Parathyroid adenoma (tissue), 2 donors: ENCODE data around the gene ARHGEF28.

ENCODE experiments used
- H2AFZ ChIP-seq: fragments of 300-600 bp; sonication (generic); one replicate; pipeline ENCODE4 v1.7.0; 2017; ENCODE audit warnings: antibody characterized with exemption, mild to moderate bottlenecking
- H3K27ac ChIP-seq: fragments of 300-600 bp; sonication (generic); one replicate; pipeline ENCODE4 v1.7.0; 2017
- H3K27me3 ChIP-seq: fragments of 300-600 bp; sonication (generic); one replicate; pipeline ENCODE4 v1.7.0; 2017; ENCODE audit warnings: low read length; ENCODE audit not compliant: control insufficient read depth, insufficient read depth
- H3K36me3 ChIP-seq: fragments of 300-600 bp; sonication (generic); one replicate; pipeline ENCODE4 v1.7.0; 2017; ENCODE audit warnings: low read length; ENCODE audit not compliant: control insufficient read depth, insufficient read depth
- H3K4me1 ChIP-seq: fragments of 300-600 bp; sonication (generic); one replicate; pipeline ENCODE4 v1.7.0; 2017; ENCODE audit warnings: control low read depth
- H3K4me2 ChIP-seq: fragments of 300-600 bp; sonication (generic); one replicate; pipeline ENCODE4 v1.7.0; 2017; ENCODE audit warnings: low read length
- H3K4me3 ChIP-seq: fragments of 300-600 bp; sonication (generic); one replicate; pipeline ENCODE4 v1.7.0; 2017; ENCODE audit warnings: low read depth, low read length
- H3K79me2 ChIP-seq: fragments of 300-600 bp; sonication (generic); one replicate; pipeline ENCODE4 v1.7.0; 2017; ENCODE audit warnings: control low read depth
- H3K9ac ChIP-seq: fragments of 300-600 bp; sonication (generic); one replicate; pipeline ENCODE4 v1.7.0; 2017; ENCODE audit warnings: mild to moderate bottlenecking
- H3K9me3 ChIP-seq: fragments of 300-600 bp; sonication (generic); one replicate; pipeline ENCODE4 v1.7.0; 2017; ENCODE audit warnings: low read length; ENCODE audit not compliant: control insufficient read depth
- TF ChIP-seq, protein P1 (sequence below): fragments of 300-600 bp; sonication (generic); IDR thresholded peaks from one replicate; pipeline ENCODE4 v1.7.0; 2017; ENCODE audit warnings: antibody characterized with exemption, mild to moderate bottlenecking
- donor health status: primary hyperparathyroidism.

Gene ARHGEF28

DNA sequence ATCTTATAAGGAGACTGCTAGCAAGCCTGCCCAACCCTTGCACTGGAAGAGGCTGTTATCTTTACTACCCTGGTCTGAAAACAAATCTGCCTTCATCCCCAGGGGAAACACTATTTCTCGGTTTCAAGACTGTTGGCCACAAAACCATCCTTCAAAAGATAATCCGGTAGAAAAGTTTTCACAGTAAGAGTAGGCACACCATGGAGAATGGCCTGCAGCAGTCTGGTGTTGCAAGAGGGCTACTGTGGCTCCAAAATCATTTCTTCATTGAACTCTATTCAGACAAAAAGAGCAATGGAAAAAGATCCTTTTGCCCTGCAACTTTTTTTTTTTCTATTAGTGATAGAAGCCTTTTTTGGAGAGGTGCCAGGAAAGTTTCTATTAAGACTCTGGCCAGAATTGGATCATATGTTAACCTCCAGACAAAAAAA is 163.9 kb downstream of the ARHGEF28 start:
- no peak overlapping the region for H3K9ac ChIP-seq
- no peak overlapping the region for H3K4me3 ChIP-seq
- H3K27me3 ChIP-seq = no peaks in the 10 kb centered on the region
- H3K36me3 ChIP-seq = no peaks in the 10 kb centered on the region
- no peak overlapping the region for H2AFZ ChIP-seq
- no peaks in the 10 kb centered on the region for H3K4me1 ChIP-seq
- H3K79me2 ChIP-seq = no peaks in the 10 kb centered on the region
- TF ChIP-seq, protein P1, sequence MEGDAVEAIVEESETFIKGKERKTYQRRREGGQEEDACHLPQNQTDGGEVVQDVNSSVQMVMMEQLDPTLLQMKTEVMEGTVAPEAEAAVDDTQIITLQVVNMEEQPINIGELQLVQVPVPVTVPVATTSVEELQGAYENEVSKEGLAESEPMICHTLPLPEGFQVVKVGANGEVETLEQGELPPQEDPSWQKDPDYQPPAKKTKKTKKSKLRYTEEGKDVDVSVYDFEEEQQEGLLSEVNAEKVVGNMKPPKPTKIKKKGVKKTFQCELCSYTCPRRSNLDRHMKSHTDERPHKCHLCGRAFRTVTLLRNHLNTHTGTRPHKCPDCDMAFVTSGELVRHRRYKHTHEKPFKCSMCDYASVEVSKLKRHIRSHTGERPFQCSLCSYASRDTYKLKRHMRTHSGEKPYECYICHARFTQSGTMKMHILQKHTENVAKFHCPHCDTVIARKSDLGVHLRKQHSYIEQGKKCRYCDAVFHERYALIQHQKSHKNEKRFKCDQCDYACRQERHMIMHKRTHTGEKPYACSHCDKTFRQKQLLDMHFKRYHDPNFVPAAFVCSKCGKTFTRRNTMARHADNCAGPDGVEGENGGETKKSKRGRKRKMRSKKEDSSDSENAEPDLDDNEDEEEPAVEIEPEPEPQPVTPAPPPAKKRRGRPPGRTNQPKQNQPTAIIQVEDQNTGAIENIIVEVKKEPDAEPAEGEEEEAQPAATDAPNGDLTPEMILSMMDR = no peak
- H3K9me3 ChIP-seq = no peaks in the 10 kb centered on the region
- H3K4me2 ChIP-seq = no peak overlapping the region
- no peak overlapping the region for H3K27ac ChIP-seq

DNA sequence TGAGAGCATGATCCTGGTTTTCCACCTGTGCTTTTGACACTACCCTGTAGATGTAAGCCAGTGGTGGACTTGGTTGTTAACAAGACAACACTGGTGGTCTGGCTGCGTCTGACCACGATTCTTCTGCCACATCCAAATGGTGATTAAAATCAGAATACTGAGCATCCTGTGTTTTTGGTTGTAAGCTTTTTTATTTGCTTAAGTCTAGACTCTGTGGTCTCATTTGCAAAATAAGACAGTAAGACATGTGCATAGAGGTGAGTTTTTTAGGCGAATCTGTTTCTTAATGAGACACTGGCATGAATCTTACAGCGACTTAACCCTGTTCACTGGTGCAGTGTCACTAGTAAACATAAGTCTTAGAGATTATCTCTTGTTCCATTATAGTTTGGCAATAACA is 165.4 kb downstream of the ARHGEF28 start:
- TF ChIP-seq, protein P1 = no peak
- H3K4me2 ChIP-seq = no peak overlapping the region

DNA sequence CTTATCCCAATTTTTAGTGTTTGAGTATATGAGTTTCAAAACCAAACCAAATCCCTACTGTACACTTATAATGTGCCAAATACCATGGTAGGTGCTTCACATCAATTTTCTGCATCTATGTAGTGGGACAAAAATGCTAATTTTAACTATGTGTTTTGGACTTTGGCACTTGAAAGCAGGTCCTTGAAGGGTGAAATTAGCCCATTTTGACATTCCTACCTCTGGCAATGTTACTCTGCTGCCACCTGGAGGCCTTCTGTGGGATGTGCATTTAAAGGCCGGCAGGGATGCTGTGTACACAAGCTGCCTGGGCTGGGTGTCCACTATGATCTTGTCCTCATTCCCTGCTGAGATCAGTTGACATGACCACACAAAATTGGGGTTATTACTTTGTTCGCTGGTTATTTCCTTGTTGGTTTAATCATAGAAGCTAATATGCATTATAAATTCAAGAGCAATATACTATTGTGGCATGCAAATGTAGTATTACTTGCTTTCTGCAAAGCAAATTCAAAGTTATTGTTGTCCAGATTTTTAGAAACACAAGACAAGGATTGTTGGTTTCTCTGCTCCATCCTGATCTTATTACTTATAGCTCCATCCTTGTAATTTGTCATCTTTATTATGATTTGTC is 166.8 kb downstream of the ARHGEF28 start:
- no peaks in the 10 kb centered on the region for H3K4me1 ChIP-seq
- no peak overlapping the region for H3K4me2 ChIP-seq
- no peak overlapping the region for H3K27ac ChIP-seq
- TF ChIP-seq, protein P1 = peak; percentile 94
- no peak overlapping the region for H3K9ac ChIP-seq
- H3K4me3 ChIP-seq = no peak overlapping the region
- no peak overlapping the region for H2AFZ ChIP-seq
- H3K36me3 ChIP-seq = no peaks in the 10 kb centered on the region
- no peaks in the 10 kb centered on the region for H3K79me2 ChIP-seq
- no peaks in the 10 kb centered on the region for H3K9me3 ChIP-seq
- no peaks in the 10 kb centered on the region for H3K27me3 ChIP-seq

More for the DNA sequence above, 165.4 kb downstream of the ARHGEF28 start:
- Histone ChIP-seq H3K4me3 (no peak overlapping the region), H3K79me2 (no peaks in the 10 kb centered on the region), H3K9ac (no peak overlapping the region), H3K36me3 (no peaks in the 10 kb centered on the region), H3K9me3 (no peaks in the 10 kb centered on the region), H2AFZ (no peak overlapping the region), H3K4me1 (no peaks in the 10 kb centered on the region), H3K27me3 (no peaks in the 10 kb centered on the region), H3K27ac (no peak overlapping the region)

DNA sequence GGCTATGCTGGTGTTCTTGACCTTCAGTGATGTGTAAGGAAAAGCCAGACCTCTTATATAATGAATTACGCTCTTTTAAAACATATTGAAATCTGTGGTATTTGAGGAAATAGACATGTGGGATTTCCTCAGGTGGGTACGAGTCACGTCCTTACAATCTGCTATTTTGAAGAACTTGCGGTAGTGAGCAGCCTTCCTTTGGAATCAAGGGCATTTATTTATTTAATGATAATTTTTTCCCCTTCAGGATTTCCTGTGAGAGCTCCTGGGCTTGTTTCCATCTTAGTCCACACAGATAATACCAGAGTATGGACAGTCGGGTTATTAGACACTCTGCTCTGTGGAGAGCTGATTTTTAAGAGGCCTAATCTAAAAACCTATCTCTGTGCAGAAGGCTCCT is 167.9 kb downstream of the ARHGEF28 start:
- Histone ChIP-seq H3K9ac (no peak overlapping the region), H3K9me3 (no peaks in the 10 kb centered on the region), H2AFZ (no peak overlapping the region), H3K4me3 (no peak overlapping the region), H3K27me3 (no peaks in the 10 kb centered on the region), H3K4me2 (no peak overlapping the region), H3K4me1 (no peaks in the 10 kb centered on the region), H3K27ac (no peak overlapping the region), H3K36me3 (no peaks in the 10 kb centered on the region), H3K79me2 (no peaks in the 10 kb centered on the region)
- TF ChIP-seq, protein P1 = no peak
